Neural cell (in vitro differentiated cells): Measurements from ENCODE around the gene OGFOD3. TPM values are rescaled to one million over a fixed set of nuclear protein-coding genes. Genes with fewer than 3 reads are reported as not detected.

Experiments used
- H2AFZ ChIP-seq: fragments of 200-600, 300-800 bp; sonication (generic), shearing (Covaris generic); 2 replicates; pipeline ENCODE4 v1.6.0; 2014; ENCODE audit warnings: low read depth, mild to moderate bottlenecking, antibody characterized with exemption, low read length, moderate library complexity
- H3F3A ChIP-seq: fragments of 200-600 bp; shearing (Covaris generic); 2 replicates; pipeline ENCODE4 v1.6.1; 2016; ENCODE audit warnings: mild to moderate bottlenecking, moderate library complexity, mixed read lengths, antibody characterized with exemption, low read length; ENCODE audit not compliant: insufficient read depth, poor library complexity, severe bottlenecking
- H3K27ac ChIP-seq: fragments of 200-600, 300-800 bp; sonication (generic), shearing (Covaris generic); 2 replicates; pipeline ENCODE4 v1.5.1; 2014; ENCODE audit warnings: mild to moderate bottlenecking, low read length, moderate library complexity
- H3K27me3 ChIP-seq: fragments of 300-800, 200-600 bp; sonication (generic), shearing (Covaris generic); 2 replicates; pipeline ENCODE4 v1.6.0; 2014; ENCODE audit warnings: mild to moderate bottlenecking, low read depth, low read length, moderate library complexity; ENCODE audit not compliant: insufficient read depth
- H3K36me3 ChIP-seq: fragments of 300-800, 200-600 bp; sonication (generic), shearing (Covaris generic); 2 replicates; pipeline ENCODE4 v1.5.1; 2014; ENCODE audit warnings: mild to moderate bottlenecking, antibody characterized with exemption, low read length, moderate library complexity; ENCODE audit not compliant: insufficient read depth
- H3K4me2 ChIP-seq: fragments of 300-800, 200-600 bp; sonication (generic), shearing (Covaris generic); 2 replicates; pipeline ENCODE4 v1.6.0; 2014; ENCODE audit warnings: mild to moderate bottlenecking, low read length
- H3K4me3 ChIP-seq: fragments of 300-800, 200-600 bp; sonication (generic), shearing (Covaris generic); 2 replicates; pipeline ENCODE4 v1.5.1; 2014; ENCODE audit warnings: mild to moderate bottlenecking, low read length, moderate library complexity
- H3K79me2 ChIP-seq: fragments of 200-600 bp; shearing (Covaris generic); replicated peaks from 2 replicates; pipeline ENCODE4 v1.6.0; 2014; ENCODE audit warnings: mild to moderate bottlenecking, low read length, moderate library complexity; ENCODE audit not compliant: insufficient read depth
- H3K9ac ChIP-seq: fragments of 300-800, 200-600 bp; sonication (generic), shearing (Covaris generic); 2 replicates; pipeline ENCODE4 v1.6.1; 2016; ENCODE audit warnings: mild to moderate bottlenecking, low read length, mixed read lengths
- H3K9me2 ChIP-seq: fragments of 200-600 bp; shearing (Covaris generic); 2 replicates; pipeline ENCODE4 v1.6.1; 2016; ENCODE audit warnings: mild to moderate bottlenecking, low read length, mixed read lengths; ENCODE audit not compliant: insufficient read depth
- H3K9me3 ChIP-seq: fragments of 200-600, 300-800 bp; sonication (generic), shearing (Covaris generic); 2 replicates; pipeline ENCODE4 v1.6.1; 2016; ENCODE audit warnings: mild to moderate bottlenecking, mixed run types, low read length, moderate library complexity, mixed read lengths
- H4K20me1 ChIP-seq: fragments of 200-600 bp; shearing (Covaris generic); 2 replicates; pipeline ENCODE4 v1.6.1; 2016; ENCODE audit warnings: mild to moderate bottlenecking, mixed run types; ENCODE audit not compliant: insufficient read depth
- polyA plus RNA-seq: library from polyadenylated mRNA; depleted of rRNA; stranded (reverse); fragments of >200 nt; gene quantifications from 2 replicates; pipeline ENCODE4 v1.2.3, GENCODE V29; 2014
- small RNA-seq, 3 experiments: library from RNA; depleted of rRNA; stranded (forward); fragments of <200 nt; gene quantifications; one replicate each; pipeline ENCODE3, GENCODE V24; 2012
- TF ChIP-seq, protein P1 (sequence below): IDR thresholded peaks from 2 replicates; pipeline ENCODE4 v1.6.1; 2012; ENCODE audit warnings: borderline replicate concordance

OGFOD3 gene
- polyA plus RNA-seq, 1 donor from 2014 or later: 22.6 TPM

GRCh38 chr17:82339634-82340580 is 78.5 kb downstream of the OGFOD3 start:
- Histone ChIP-seq H3K36me3 (no peaks in the 10 kb centered on the region), H2AFZ (no peak overlapping the region), H4K20me1 (no peaks in the 10 kb centered on the region), H3K79me2 (no peaks in the 10 kb centered on the region), H3F3A (no peaks in the 10 kb centered on the region), H3K27ac (no peak overlapping the region), H3K27me3 (peaks cover 8% of the 10 kb centered on the region), H3K9ac (no peak overlapping the region), H3K4me2 (no peak overlapping the region), H3K4me3 (no peak overlapping the region), H3K9me3 (no peaks in the 10 kb centered on the region), H3K9me2 (no peaks in the 10 kb centered on the region)
- TF ChIP-seq, protein P1, sequence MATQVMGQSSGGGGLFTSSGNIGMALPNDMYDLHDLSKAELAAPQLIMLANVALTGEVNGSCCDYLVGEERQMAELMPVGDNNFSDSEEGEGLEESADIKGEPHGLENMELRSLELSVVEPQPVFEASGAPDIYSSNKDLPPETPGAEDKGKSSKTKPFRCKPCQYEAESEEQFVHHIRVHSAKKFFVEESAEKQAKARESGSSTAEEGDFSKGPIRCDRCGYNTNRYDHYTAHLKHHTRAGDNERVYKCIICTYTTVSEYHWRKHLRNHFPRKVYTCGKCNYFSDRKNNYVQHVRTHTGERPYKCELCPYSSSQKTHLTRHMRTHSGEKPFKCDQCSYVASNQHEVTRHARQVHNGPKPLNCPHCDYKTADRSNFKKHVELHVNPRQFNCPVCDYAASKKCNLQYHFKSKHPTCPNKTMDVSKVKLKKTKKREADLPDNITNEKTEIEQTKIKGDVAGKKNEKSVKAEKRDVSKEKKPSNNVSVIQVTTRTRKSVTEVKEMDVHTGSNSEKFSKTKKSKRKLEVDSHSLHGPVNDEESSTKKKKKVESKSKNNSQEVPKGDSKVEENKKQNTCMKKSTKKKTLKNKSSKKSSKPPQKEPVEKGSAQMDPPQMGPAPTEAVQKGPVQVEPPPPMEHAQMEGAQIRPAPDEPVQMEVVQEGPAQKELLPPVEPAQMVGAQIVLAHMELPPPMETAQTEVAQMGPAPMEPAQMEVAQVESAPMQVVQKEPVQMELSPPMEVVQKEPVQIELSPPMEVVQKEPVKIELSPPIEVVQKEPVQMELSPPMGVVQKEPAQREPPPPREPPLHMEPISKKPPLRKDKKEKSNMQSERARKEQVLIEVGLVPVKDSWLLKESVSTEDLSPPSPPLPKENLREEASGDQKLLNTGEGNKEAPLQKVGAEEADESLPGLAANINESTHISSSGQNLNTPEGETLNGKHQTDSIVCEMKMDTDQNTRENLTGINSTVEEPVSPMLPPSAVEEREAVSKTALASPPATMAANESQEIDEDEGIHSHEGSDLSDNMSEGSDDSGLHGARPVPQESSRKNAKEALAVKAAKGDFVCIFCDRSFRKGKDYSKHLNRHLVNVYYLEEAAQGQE: no peak

Small RNA genes lying within 50 kb of the gene (small RNA-seq; reads per million reads assigned to genes)
- gene RF00019: 0 to 1.2 (median 0) reads per million in 3 experiments

Other genes starting within 250 kb of the OGFOD3 start
- 70.9 and 78.6 TPM in 2 replicates for gene CCDC57, start 205.7 kb downstream of the OGFOD3 start, polyA plus RNA-seq
- gene SLC16A3, start 189.5 kb downstream of the OGFOD3 start, polyA plus RNA-seq: 0.56 and 0.98 TPM in 2 replicates
- gene CSNK1D, start 144.9 kb downstream of the OGFOD3 start, polyA plus RNA-seq: 29.9 and 41.6 TPM in 2 replicates
- not detected in 2 replicates for gene CD7, start 101.0 kb downstream of the OGFOD3 start, polyA plus RNA-seq
- not detected in 2 replicates for gene SECTM1, start 84.8 kb downstream of the OGFOD3 start, polyA plus RNA-seq
- not detected in 2 replicates for gene TEX19, start 59.3 kb downstream of the OGFOD3 start, polyA plus RNA-seq
- not detected in 2 replicates for gene UTS2R, start 46.8 kb downstream of the OGFOD3 start, polyA plus RNA-seq
- 72.8 and 93.2 TPM in 2 replicates for gene HEXD, start 239 bp downstream of the OGFOD3 start, polyA plus RNA-seq
- 66.6 and 101 TPM in 2 replicates for gene CYBC1, start 32.2 kb upstream of the OGFOD3 start, polyA plus RNA-seq
- gene NARF, start 40.2 kb upstream of the OGFOD3 start, polyA plus RNA-seq: 218 and 243 TPM in 2 replicates
- 24.4 and 29.4 TPM in 2 replicates for gene FOXK2, start 101.1 kb upstream of the OGFOD3 start, polyA plus RNA-seq
- gene WDR45B, start 229.9 kb upstream of the OGFOD3 start, polyA plus RNA-seq: 131 and 137 TPM in 2 replicates